CD4-positive, alpha-beta T cell (primary cell): ENCODE results near the gene GPR15LG. TPM values are rescaled to one million over a fixed set of nuclear protein-coding genes. Genes with fewer than 3 reads are reported as not detected.

Experiments used
- ATAC-seq: fragments of 200-7000 bp; cut with Tn5 transposase; one replicate; pipeline ENCODE4 v1.10.0; 2022; ENCODE audit warnings: mild to moderate bottlenecking; ENCODE audit not compliant: poor library complexity
- CTCF ChIA-PET: fragments of 350-600 bp; sonication (Branson Sonifier 250); formaldehyde crosslinking; loops from one replicate; lab custom pipeline; 2021; ENCODE audit warnings: antibody characterized with exemption, inconsistent platforms; lab: Charles Lee
- POLR2A ChIA-PET: fragments of 350-600 bp; sonication (Branson Sonifier 250); formaldehyde crosslinking; loops from one replicate; lab custom pipeline; 2021; ENCODE audit warnings: antibody characterized with exemption, inconsistent platforms; lab: Charles Lee
- DNase-seq, 14 experiments: peaks; one replicate each; pipeline ENCODE4 v3.0.0-alpha.2; 2013 to 2020; ENCODE audit warnings: mixed read lengths in 2 of 14
- H3K27ac ChIP-seq, 2 donors: one replicate each; pipeline versions ENCODE4 v1.5.1 to v1.7.0; 2013; ENCODE audit warnings: low read length in 2 of 2, low read depth in 1 of 2, mild to moderate bottlenecking in 1 of 2
- H3K27me3 ChIP-seq, 2 experiments: 1 replicate in 1 of 2; 2 replicates in 1 of 2; pipeline versions ENCODE4 v1.6.1 to v1.7.0; 2013; ENCODE audit warnings: low read length in 2 of 2, control low read depth in 1 of 2, mild to moderate bottlenecking in 1 of 2, moderate library complexity in 1 of 2; ENCODE audit not compliant: insufficient read depth in 2 of 2, control insufficient read depth in 1 of 2
- H3K36me3 ChIP-seq: one replicate; pipeline ENCODE4 v1.6.1; 2013; ENCODE audit warnings: low read length, control low read depth; ENCODE audit not compliant: insufficient read depth
- H3K4me1 ChIP-seq: one replicate; pipeline ENCODE4 v1.6.1; 2013; ENCODE audit warnings: low read length, control low read depth; ENCODE audit not compliant: insufficient read depth
- H3K4me3 ChIP-seq: one replicate; pipeline ENCODE4 v1.5.1; 2013; ENCODE audit warnings: mild to moderate bottlenecking, low read length, moderate library complexity
- H3K9me3 ChIP-seq, 2 experiments: 1 replicate in 1 of 2; 2 replicates in 1 of 2; pipeline versions ENCODE4 v1.6.1 to v1.7.0; 2013; ENCODE audit warnings: low read length in 2 of 2, mild to moderate bottlenecking in 2 of 2, control low read depth in 1 of 2, moderate library complexity in 1 of 2; ENCODE audit not compliant: control insufficient read depth in 1 of 2, insufficient read depth in 1 of 2
- H3K27ac Mint-ChIP-seq: one replicate; pipeline ENCODE4 v1.8.0; 2020; ENCODE audit warnings: mixed read lengths
- H3K27me3 Mint-ChIP-seq: one replicate; pipeline ENCODE4 v1.8.0; 2021; ENCODE audit warnings: mixed read lengths
- H3K36me3 Mint-ChIP-seq: one replicate; pipeline ENCODE4 v1.8.0; 2021; ENCODE audit warnings: low read depth, mixed read lengths
- H3K4me1 Mint-ChIP-seq: one replicate; pipeline ENCODE4 v1.8.0; 2021; ENCODE audit warnings: low read depth, mixed read lengths
- H3K4me3 Mint-ChIP-seq: one replicate; pipeline ENCODE4 v1.8.0; 2020; ENCODE audit warnings: mild to moderate bottlenecking, mixed read lengths
- H3K9me3 Mint-ChIP-seq: one replicate; pipeline ENCODE4 v1.8.0; 2020; ENCODE audit warnings: mixed read lengths
- intact Hi-C, 2 experiments: fragments of 100-400 bp; cut with DNase I in 1 of 2; cut with micrococcal nuclease in 1 of 2; formaldehyde crosslinking; loops; one replicate each; pipeline versions ENCODE4 v1.15.1 to v1.9.0; 2023 to 2025; cut with DNase I, micrococcal nuclease
- total RNA-seq, 174 experiments: library from RNA in 2 of 174; stranded (reverse) in 2 of 174; gene quantifications; one replicate each; pipeline ENCODE4 v1.2.3 and lab custom pipeline; 2021 to 2026
- TF ChIP-seq, protein P1 (sequence below): fragments of 200-600 bp; IDR thresholded peaks from one replicate; pipeline ENCODE4 v1.8.0; 2022; ENCODE audit warnings: antibody characterized with exemption, mild to moderate bottlenecking

Gene GPR15LG
- total RNA-seq, 2 experiments from 2014 or later: not detected

DNA sequence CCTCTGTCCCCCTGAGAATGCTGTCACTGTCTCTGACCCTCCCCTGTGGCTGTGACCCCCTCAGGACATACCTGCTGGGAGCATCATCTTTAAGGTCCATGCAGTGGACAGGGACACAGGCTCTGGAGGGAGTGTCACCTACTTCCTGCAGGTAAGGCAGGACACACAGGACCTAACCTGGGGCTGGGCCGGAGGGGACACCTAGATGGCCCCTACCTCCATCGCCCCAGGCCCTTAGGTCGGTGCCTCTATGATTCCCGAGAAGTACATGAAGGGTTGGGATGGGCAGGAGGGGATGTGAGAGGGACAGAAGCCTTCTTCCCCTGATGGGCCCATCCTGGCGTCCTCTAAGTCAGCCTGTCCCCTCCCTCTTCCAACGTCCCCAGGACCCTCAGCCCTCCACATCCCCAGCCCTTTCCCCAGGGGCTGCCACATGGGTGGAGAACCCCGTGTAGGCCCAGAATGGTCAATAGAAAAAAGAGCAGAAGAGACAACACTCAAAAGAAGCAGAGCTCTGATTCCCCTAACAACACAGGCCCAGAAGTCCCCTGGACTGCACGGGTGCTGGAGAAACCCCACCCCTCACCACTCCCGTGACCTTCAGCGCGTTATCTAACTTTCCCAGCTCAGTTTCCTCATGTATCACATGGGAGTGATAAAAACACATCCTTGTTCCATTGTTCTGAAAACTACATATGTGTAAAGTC lies 27.1 kb downstream of the GPR15LG start:
- POLR2A ChIA-PET: no interaction called here

DNA sequence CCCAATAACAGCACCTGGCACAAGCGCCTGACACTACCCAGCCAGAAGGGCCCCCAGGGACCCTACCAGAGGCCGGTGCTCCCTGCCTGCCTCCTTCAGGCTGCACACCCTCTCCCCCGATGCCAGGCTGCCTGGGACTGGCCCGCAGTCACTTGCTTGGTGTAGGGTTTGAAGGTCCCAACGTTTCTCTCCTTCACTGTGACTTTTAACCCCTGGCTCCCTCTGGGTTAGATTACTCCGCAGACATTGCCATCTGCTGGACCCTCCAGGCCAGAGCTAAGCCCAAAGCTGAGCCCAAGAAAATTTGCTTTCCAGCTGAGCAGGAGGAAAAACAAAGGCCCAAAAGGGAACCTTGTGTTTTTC lies 27.6 kb downstream of the GPR15LG start:
- ChIA-PET CTCF (no interaction called here), POLR2A (no interaction called here)
- DNase-seq (no peak), ATAC-seq (no peak)
- Histone ChIP-seq H3K36me3 (no peaks in the 10 kb centered on the region), H3K27me3 (peaks cover 0 to 9% of the 10 kb centered on the region in 2 experiments), H3K4me3 (no peak overlapping the region), H3K27ac (no peak overlapping the region), H3K9me3 (no peaks in the 10 kb centered on the region), H3K4me1 (no peaks in the 10 kb centered on the region)
- intact Hi-C loops: no loop called here
- Mint-ChIP-seq H3K4me3 (no peak overlapping the region), H3K36me3 (no peaks in the 10 kb centered on the region), H3K9me3 (no peaks in the 10 kb centered on the region), H3K4me1 (no peaks in the 10 kb centered on the region), H3K27me3 (peaks cover 22% of the 10 kb centered on the region), H3K27ac (no peak overlapping the region)
- TF ChIP-seq, protein P1, sequence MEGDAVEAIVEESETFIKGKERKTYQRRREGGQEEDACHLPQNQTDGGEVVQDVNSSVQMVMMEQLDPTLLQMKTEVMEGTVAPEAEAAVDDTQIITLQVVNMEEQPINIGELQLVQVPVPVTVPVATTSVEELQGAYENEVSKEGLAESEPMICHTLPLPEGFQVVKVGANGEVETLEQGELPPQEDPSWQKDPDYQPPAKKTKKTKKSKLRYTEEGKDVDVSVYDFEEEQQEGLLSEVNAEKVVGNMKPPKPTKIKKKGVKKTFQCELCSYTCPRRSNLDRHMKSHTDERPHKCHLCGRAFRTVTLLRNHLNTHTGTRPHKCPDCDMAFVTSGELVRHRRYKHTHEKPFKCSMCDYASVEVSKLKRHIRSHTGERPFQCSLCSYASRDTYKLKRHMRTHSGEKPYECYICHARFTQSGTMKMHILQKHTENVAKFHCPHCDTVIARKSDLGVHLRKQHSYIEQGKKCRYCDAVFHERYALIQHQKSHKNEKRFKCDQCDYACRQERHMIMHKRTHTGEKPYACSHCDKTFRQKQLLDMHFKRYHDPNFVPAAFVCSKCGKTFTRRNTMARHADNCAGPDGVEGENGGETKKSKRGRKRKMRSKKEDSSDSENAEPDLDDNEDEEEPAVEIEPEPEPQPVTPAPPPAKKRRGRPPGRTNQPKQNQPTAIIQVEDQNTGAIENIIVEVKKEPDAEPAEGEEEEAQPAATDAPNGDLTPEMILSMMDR: no peak

More for the DNA sequence above, 27.1 kb downstream of the GPR15LG start:
- intact Hi-C loops: no loop called here
- DNase-seq (no peak), ATAC-seq (no peak)
- H3K36me3 ChIP-seq: no peaks in the 10 kb centered on the region
- H3K4me1 ChIP-seq: no peaks in the 10 kb centered on the region
- H3K4me3 Mint-ChIP-seq: no peak overlapping the region
- H3K27me3 ChIP-seq: peaks cover 5 to 13% of the 10 kb centered on the region in 2 experiments
- CTCF ChIA-PET: no interaction called here
- no peak overlapping the region for H3K4me3 ChIP-seq
- no peaks in the 10 kb centered on the region for H3K9me3 ChIP-seq
- no peak overlapping the region for H3K27ac Mint-ChIP-seq
- H3K27ac ChIP-seq: no peak overlapping the region
- no peaks in the 10 kb centered on the region for H3K9me3 Mint-ChIP-seq
- H3K36me3 Mint-ChIP-seq: no peaks in the 10 kb centered on the region
- H3K4me1 Mint-ChIP-seq: no peaks in the 10 kb centered on the region
- TF ChIP-seq, protein P1: no peak
- peaks cover 25% of the 10 kb centered on the region for H3K27me3 Mint-ChIP-seq

DNA sequence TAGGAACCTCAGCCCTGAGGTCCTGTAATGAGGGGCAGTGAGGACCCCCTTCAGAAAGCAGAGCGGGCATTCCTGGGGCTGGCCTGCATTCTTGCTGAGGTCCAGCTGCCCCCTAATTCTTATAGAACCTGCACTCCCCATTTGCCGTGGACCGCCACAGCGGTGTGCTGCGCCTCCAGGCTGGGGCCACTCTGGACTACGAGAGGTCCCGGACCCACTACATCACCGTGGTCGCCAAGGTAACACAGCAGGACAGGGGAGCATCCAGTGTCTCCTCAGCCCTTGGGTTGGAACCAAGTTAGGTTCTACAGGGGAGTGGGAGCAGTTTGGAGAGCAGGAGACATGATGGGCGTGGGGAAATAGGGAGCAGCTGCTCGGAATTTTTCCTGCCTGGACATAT lies 28.1 kb downstream of the GPR15LG start:
- POLR2A ChIA-PET: no interaction called here
- H3K9me3 ChIP-seq: no peaks in the 10 kb centered on the region
- DNase-seq: no peak
- no peaks in the 10 kb centered on the region for H3K36me3 ChIP-seq
- peaks cover 19% of the 10 kb centered on the region for H3K27me3 Mint-ChIP-seq
- TF ChIP-seq, protein P1: no peak
- no peak overlapping the region for H3K4me3 ChIP-seq
- H3K27me3 ChIP-seq: peaks cover 0 to 5% of the 10 kb centered on the region in 2 experiments
- ATAC-seq: no peak
- H3K27ac ChIP-seq: no peak overlapping the region
- H3K4me3 Mint-ChIP-seq: no peak overlapping the region
- H3K36me3 Mint-ChIP-seq: no peaks in the 10 kb centered on the region
- no peaks in the 10 kb centered on the region for H3K4me1 ChIP-seq
- H3K27ac Mint-ChIP-seq: no peak overlapping the region
- CTCF ChIA-PET: no interaction called here
- H3K4me1 Mint-ChIP-seq: no peaks in the 10 kb centered on the region
- intact Hi-C loops: no loop called here
- no peaks in the 10 kb centered on the region for H3K9me3 Mint-ChIP-seq
